HAP-1 (cell line): ENCODE results near the gene CTAG2.
"Not testable (repeated sequence)": the region's sequence is repeated elsewhere in the genome, so short reads cannot be mapped to it uniquely, and the experiment has no call there.

Experiments
- DNase-seq, 2 experiments: peaks; one replicate each; pipeline ENCODE4 v3.0.0-alpha.2; 2016 to 2020; ENCODE audit warnings: low spot score in 2 of 2
- H3K27me3 ChIP-seq: fragments of 250-450 bp; sonication (Bioruptor Pico); 2 replicates; pipeline ENCODE4 v1.5.1; 2020; ENCODE audit warnings: low read depth, mild to moderate bottlenecking, moderate library complexity
- H3K36me3 ChIP-seq: fragments of 250-450 bp; sonication (Bioruptor Pico); replicated peaks from 2 replicates; pipeline ENCODE4 v1.5.1; 2020; ENCODE audit warnings: mild to moderate bottlenecking
- H3K4me1 ChIP-seq: fragments of 250-450 bp; sonication (Bioruptor Pico); 2 replicates; pipeline ENCODE4 v1.5.1; 2020; ENCODE audit warnings: mild to moderate bottlenecking
- H3K4me3 ChIP-seq: fragments of 250-450 bp; sonication (Bioruptor Pico); 2 replicates; pipeline ENCODE4 v1.5.1; 2020; ENCODE audit warnings: mild to moderate bottlenecking, moderate library complexity
- H3K9me3 ChIP-seq: fragments of 250-450 bp; sonication (Bioruptor Pico); 2 replicates; pipeline ENCODE4 v1.5.1; 2020; ENCODE audit warnings: mild to moderate bottlenecking, moderate library complexity
- in situ Hi-C: fragments of 300-500 bp; cut with MboI; formaldehyde crosslinking; loops from 3 replicates; pipeline ENCODE4 v1.14.3; 2020; ENCODE audit warnings: low sequenced_read_pairs, inconsistent platforms, mixed read lengths

Gene CTAG2

DNA sequence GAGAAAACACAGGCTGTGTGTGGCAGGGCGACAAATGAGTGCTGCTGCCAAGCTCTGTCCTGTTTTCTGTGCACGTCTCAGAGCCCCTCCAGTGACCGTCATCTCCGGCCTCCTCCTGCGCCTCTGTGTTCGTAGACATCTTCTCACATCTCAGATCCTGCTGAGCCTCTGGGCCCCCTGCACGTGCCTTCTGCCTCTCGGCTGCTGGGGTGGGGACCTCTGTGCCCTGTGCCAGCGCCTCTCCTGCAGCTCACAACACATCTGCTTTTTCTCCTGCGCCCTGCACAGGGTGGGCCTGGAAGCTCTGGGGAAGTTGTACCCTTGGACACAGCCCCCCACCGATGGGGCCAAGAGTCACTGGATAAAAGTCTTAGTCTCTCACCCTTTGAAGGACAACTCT lies 2.4 kb upstream of the CTAG2 start:
- Histone ChIP-seq H3K4me3 (no peak overlapping the region), H3K4me1 (no peaks in the 10 kb centered on the region), H3K27me3 (no peaks in the 10 kb centered on the region), H3K9me3 (no peaks in the 10 kb centered on the region), H3K36me3 (no peaks in the 10 kb centered on the region)
- no peak for DNase-seq
- in situ Hi-C loops: no loop called here

DNA sequence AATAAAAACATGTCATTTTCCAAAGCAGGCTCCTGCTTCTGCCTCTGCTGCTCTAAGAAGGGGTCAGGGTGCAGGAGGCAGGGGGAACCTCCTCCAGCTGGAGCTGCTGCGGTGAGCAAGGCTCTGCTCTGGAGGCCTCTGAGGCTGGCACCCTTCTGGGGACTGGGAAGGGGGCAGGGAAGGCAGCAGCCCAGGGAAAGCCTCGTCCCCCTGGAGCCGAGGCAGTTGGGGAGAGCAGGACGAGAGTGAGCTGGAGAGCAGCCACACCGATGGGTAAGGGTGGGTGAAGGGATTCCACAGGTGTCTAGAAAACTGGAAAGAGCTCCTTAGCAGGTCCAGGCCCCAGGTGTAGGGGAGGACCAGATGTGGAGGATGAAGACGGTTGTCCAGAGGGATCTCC lies 2.0 kb upstream of the CTAG2 start:
- Histone ChIP-seq H3K36me3 (no peaks in the 10 kb centered on the region), H3K9me3 (no peaks in the 10 kb centered on the region), H3K27me3 (no peaks in the 10 kb centered on the region), H3K4me1 (no peaks in the 10 kb centered on the region), H3K4me3 (no peak overlapping the region)
- in situ Hi-C loops: no loop called here
- DNase-seq: no peak

DNA sequence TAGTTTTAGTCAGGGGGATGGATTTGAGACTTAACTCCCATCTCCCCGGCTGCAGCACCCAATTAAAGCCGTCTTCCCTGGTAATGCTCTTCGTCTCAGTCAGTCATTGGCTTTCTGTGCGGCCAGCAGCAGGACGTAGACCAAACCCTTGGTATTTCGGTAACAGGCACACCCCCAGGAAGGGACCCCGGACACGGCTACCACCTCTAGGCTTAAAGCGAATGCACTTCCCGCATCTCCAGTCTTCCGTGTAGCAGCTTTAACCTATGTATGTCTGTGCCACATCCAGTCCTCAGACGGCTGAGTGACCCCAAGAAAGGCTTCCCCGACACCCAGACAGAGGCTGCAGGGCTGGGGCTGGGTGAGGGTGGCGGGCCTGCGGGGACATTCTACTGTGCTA lies 1.5 kb upstream of the CTAG2 start:
- in situ Hi-C loops: no loop called here
- no peaks in the 10 kb centered on the region for H3K27me3 ChIP-seq

DNA sequence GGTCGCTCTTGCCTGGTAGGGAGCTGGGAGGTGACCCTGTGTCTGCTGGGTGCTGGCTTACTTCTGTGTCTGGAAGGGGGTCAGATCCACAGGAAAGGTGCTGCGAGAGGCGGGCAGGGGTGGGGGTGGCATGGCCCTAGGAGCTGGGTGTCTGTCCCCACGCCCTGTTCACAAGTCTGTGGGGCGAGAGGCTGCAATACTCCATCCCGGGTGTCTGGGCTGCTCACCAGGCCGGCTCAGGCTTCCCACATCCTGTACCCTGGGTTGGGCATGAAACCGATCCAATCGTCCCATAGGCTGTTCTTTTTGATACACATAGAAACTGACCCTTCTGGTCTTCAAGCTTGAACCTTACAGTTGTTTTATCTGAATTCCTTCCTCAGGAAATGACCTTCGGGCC lies 993 bp upstream of the CTAG2 start:
- H3K27me3 ChIP-seq: no peaks in the 10 kb centered on the region
- in situ Hi-C loops: no loop called here

More for the DNA sequence above, 1.5 kb upstream of the CTAG2 start:
- H3K4me1 ChIP-seq: no peaks in the 10 kb centered on the region
- no peaks in the 10 kb centered on the region for H3K9me3 ChIP-seq
- H3K4me3 ChIP-seq: no peak overlapping the region
- no peak for DNase-seq
- H3K36me3 ChIP-seq: no peaks in the 10 kb centered on the region

DNA sequence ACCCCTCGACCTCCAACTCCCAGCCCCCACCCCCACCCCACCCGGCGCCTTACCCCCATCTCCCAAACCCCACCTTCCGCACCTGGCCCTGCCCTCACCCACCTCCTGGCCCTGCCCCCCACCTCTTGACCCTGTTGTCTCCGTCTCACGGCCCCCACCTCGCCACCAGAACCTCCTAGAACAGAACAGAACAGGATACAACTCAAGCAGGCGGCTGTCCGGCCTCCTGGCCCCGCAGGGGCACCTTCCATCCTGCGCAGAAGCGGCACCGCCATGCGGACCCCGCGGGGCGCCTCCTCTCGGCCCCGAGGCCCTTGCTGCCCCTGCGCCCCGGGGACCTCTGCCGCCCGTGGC lies 354 bp downstream of the CTAG2 start:
- no peak for DNase-seq
- in situ Hi-C loops: no loop called here
- no peaks in the 10 kb centered on the region for H3K4me1 ChIP-seq

More for the DNA sequence above, 993 bp upstream of the CTAG2 start:
- no peaks in the 10 kb centered on the region for H3K4me1 ChIP-seq
- no peak for DNase-seq
- H3K36me3 ChIP-seq: no peaks in the 10 kb centered on the region
- H3K9me3 ChIP-seq: no peaks in the 10 kb centered on the region
- H3K4me3 ChIP-seq: no peak overlapping the region

DNA sequence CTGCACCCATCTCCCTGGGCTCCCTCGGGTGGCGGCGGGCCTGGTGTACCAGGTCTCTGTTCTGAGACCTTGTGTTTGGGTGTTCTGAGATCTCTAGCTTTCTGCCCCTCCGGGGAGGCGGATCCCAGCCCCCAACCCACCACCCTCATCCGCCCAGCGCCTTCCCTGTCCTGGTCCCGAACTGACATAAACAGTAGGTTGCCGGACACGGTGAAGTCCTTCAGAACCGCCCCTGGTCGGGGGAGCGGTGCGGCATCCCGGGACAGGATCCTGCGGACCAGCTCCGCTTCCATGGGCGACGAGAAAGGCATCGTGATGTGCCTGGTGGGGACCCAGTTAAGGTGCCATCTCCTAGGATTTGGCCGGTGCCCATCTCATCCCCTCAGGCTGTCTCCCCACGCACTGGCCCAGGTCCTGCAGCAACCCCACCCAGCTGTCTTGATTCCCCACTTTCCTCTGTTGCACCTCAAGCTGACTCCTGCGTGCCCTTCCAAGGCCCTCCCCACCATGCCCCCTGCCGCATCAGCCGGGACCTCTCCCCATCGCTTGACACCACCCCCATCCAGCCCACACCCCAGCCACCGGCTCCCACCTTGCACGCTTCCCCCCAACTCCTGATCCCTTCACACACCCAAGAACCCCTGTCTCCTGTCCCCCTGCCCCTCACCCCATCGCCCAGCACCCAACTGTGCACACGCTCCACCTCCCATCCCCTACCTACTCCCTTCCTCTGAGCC lies 900 bp downstream of the CTAG2 start:
- H3K36me3 ChIP-seq: no peaks in the 10 kb centered on the region
- no peaks in the 10 kb centered on the region for H3K9me3 ChIP-seq
- H3K27me3 ChIP-seq: no peaks in the 10 kb centered on the region
- H3K4me1 ChIP-seq: no peaks in the 10 kb centered on the region
- in situ Hi-C loops: no loop called here
- no peak for DNase-seq
- no peak overlapping the region for H3K4me3 ChIP-seq

More for the DNA sequence above, 354 bp downstream of the CTAG2 start:
- H3K27me3 ChIP-seq: no peaks in the 10 kb centered on the region
- no peaks in the 10 kb centered on the region for H3K36me3 ChIP-seq
- no peaks in the 10 kb centered on the region for H3K9me3 ChIP-seq
- no peak overlapping the region for H3K4me3 ChIP-seq

DNA sequence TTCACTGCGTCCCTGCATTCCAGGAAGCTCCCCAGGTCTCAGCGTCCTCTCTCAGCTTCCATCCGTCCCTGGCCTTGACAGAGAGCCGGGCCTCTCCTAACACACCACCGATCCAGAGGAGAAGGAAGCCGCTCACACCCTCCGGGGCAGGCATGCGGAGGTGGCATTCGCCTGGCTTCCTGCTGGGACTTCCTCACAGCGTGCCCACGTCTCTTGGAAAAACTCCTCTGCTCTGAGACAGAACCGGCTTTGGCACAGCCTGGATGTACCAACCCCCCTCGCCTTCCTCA lies 3.2 kb downstream of the CTAG2 start:
- Histone ChIP-seq H3K27me3 (no peaks in the 10 kb centered on the region), H3K36me3 (no peaks in the 10 kb centered on the region), H3K4me1 (no peaks in the 10 kb centered on the region), H3K4me3 (no peak overlapping the region), H3K9me3 (no peaks in the 10 kb centered on the region)
- in situ Hi-C loops: no loop called here
- DNase-seq: no peak

DNA sequence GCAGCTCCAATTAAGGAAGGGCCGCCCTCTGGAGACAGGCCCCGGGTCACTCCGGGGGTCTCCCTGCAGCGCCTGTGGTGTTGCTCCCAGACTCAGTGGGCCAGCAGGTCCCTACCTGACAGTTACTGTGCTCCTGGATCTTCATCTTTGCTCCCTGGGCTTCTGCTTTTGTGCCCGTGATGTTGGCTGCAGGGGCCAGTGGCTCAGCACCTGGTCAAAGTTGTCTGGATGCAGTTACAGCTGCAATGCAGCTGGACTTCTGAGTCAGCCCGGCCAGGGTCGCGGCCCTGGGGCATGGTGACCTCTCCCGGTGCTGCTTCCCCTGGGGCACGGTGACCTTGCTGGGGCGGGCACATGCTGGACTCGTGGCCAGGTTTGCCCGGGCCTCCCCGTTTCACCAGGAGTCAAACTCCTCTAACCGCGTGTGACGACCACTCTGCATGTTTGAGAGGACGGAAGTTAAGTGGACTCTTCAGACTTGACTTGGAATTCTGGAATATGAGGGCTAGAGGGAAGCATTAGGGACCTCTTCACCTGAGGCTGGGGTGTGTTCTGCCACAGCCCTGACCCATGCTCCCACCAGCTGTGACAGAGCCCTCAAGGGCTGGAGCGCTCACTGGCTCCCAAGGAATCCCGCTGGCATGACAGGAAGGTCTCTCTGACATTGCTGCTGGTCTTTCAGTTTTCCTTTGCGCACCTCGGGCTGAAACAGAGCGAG lies 3.7 kb downstream of the CTAG2 start:
- in situ Hi-C loops: no loop called here
- no peaks in the 10 kb centered on the region for H3K27me3 ChIP-seq
- H3K4me1 ChIP-seq: no peaks in the 10 kb centered on the region
- H3K4me3 ChIP-seq: no peak overlapping the region
- no peak for DNase-seq
- H3K36me3 ChIP-seq: no peaks in the 10 kb centered on the region
- no peaks in the 10 kb centered on the region for H3K9me3 ChIP-seq

DNA sequence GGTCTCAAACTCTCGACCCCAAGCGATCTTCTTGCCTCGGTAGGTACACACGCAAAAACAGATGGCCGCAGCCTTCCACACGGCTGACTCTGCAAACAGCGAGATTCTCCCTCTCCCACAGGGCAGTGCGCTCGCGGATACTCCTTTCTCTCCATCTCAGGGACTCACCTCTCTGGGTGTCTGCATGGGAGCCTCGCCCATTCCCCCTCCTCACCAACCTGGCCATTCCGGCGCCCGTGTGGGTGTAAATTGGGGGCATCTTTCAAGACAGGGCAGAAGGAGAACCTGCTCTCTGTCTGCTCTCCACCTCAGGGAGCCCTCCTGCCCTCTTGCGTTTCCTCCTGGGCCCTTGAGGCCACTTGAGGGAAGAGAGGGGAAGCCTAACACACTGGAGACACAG lies 4.4 kb downstream of the CTAG2 start:
- H3K36me3 ChIP-seq: no peaks in the 10 kb centered on the region
- in situ Hi-C loops: no loop called here

DNA sequence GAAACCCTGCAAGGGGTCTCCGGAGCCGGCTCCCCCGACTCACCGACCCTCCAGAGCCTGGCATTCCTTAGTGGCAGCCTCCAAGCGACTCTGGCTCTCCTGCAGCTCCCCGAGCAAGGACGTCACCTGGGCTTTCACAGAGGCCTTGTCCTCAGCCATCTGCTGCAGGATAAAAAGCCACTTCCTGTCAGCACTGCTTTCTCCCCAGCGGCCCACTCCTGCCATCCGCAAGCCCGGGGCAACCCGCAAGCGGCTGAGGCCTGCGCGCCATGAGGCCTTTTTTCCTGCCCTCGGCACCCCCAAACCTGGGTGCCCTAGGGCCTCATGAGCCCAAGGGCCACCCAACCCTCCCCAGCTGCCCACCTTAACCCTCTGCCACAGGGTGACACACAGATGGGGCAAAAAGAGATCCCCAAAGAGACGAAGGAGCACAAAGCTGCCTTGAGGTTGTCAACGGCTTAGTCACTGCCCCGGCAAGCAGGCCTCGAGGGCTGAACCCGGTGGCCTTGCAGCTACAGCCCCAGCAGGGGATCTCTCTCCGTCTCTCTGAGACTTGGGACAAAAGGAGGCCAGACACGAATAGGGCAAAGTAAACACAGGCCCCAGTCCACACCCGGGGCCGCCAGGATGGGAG lies 7.5 kb downstream of the CTAG2 start:
- H3K4me3 ChIP-seq, DNase-seq, H3K4me1 ChIP-seq, in situ Hi-C loops, H3K9me3 ChIP-seq, H3K36me3 ChIP-seq, H3K27me3 ChIP-seq: not testable (repeated sequence)

More for the DNA sequence above, 4.4 kb downstream of the CTAG2 start:
- H3K9me3 ChIP-seq: no peaks in the 10 kb centered on the region
- no peaks in the 10 kb centered on the region for H3K27me3 ChIP-seq
- no peaks in the 10 kb centered on the region for H3K4me1 ChIP-seq
- H3K4me3 ChIP-seq: no peak overlapping the region
- DNase-seq: no peak

DNA sequence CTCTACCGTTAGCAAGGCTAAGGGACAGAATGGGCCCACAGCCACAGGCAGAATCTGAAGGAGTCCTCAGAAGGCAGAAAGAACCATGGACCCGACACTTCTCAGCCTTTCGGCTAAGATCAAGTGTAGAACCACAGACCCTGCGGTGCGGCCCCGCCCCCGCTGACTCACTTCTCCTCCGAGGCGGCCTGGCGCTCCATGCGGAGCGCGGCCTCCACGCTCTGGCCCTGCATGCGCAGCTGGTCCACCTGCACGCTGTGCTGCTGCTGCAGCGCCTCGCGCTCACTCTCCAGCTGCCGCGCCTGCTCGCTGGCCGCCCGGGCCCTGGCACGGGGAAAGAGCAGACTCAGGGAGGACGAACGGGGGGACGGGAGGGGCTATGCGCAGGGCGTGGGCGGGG lies 9.7 kb downstream of the CTAG2 start:
- H3K4me3 ChIP-seq, H3K4me1 ChIP-seq, H3K9me3 ChIP-seq, DNase-seq, in situ Hi-C loops, H3K36me3 ChIP-seq, H3K27me3 ChIP-seq: not testable (repeated sequence)

DNA sequence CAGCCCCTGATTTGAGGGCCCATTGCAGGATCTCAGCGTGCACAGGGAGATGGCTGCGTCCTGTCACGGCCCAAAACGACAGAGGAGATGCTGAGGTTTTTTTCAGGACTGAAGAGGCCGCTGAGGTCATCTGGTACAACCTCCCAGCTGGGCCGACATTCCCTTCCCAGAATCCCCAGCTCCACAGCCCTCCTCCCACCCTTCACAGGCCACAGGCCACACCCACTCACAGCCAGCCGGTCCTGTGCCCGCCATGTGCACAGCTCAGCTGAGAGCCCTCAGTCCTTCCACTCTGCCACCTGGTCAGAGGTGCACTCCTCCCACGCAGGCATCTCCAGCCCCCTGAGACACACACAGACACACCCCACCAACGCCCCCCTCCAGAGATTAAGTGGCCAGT lies 11.6 kb downstream of the CTAG2 start:
- H3K4me3 ChIP-seq, H3K27me3 ChIP-seq, H3K9me3 ChIP-seq, DNase-seq, H3K36me3 ChIP-seq, in situ Hi-C loops, H3K4me1 ChIP-seq: not testable (repeated sequence)

DNA sequence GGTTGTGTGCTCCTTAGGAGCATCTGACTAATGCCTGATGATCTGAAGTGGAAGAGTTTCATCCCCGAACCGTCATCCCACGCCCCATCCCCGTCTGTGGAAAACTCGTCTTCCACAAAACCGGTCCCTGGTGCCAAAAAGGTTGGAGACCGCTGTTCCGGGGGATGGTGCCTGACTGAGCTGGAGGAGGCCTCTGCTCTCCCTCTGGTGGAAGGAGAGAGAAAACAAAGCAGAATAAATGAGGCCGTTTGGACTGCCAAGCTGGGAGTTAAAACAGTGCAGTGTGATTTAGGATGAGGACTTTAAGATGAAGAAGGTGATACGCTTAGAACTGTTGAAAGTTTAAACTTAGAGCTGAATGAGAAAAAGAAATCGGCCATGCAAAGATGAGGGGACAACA lies 19.7 kb downstream of the CTAG2 start:
- H3K4me1 ChIP-seq, H3K9me3 ChIP-seq, H3K4me3 ChIP-seq, H3K27me3 ChIP-seq, H3K36me3 ChIP-seq, DNase-seq, in situ Hi-C loops: not testable (repeated sequence)

DNA sequence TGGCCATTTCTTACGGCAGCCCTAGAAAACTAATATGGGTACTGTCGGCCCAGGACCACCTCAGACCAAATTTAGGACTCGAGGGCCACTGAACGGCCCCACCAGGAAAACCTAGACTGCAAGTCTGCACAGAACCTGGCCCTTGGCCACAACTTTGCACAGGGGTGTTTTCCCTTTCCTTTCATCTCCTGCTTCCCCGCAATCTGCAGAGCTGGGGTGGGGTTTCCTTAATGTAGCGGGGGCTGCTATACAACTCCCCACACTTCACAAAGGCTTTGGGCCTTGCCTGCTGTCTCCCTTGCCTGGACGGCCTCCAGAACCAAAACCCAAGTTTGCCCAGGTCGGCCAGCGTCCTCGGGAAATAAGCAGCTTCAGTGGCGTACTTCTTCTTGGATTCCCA lies 22.4 kb downstream of the CTAG2 start:
- H3K36me3 ChIP-seq, H3K4me1 ChIP-seq, in situ Hi-C loops, H3K9me3 ChIP-seq, H3K27me3 ChIP-seq, H3K4me3 ChIP-seq, DNase-seq: not testable (repeated sequence)
